Activated naive CD4-positive, alpha-beta T cell treated with Interleukin-2 at 50 U/mL for 16 hours (primary cell): ENCODE measurements around the gene PTPN1.
"Not testable (repeated sequence)": the region's sequence is repeated elsewhere in the genome, so short reads cannot be mapped to it uniquely, and the experiment has no call there.

ENCODE experiments used
- DNase-seq: peaks from one replicate; pipeline ENCODE4 v3.0.0-alpha.2; 2020

PTPN1 gene

GRCh38 chr20:50561379-50562078 lies 51.3 kb downstream of the PTPN1 start:
- DNase-seq = peak; percentile 74

GRCh38 chr20:50562262-50562701 lies 52.1 kb downstream of the PTPN1 start:
- no peak for DNase-seq

- no peak for DNase-seq
Observed at GRCh38 chr20:50563133-50563944, 53.2 kb downstream of the PTPN1 start.

GRCh38 chr20:50565383-50565782 lies 55.2 kb downstream of the PTPN1 start:
- no peak for DNase-seq

- no peak for DNase-seq
Observed at GRCh38 chr20:50565871-50566270, 55.7 kb downstream of the PTPN1 start.

- no peak for DNase-seq
Observed at GRCh38 chr20:50567860-50568548, 57.8 kb downstream of the PTPN1 start.

- DNase-seq = no peak
Observed at GRCh38 chr20:50568549-50568942, 58.4 kb downstream of the PTPN1 start.

- DNase-seq = not testable (repeated sequence)
Observed at GRCh38 chr20:50569487-50569863, 59.3 kb downstream of the PTPN1 start.

- DNase-seq = peak; percentile 53
Observed at GRCh38 chr20:50569864-50570836, 60.0 kb downstream of the PTPN1 start.

- DNase-seq = no peak
Observed at GRCh38 chr20:50571466-50571865, 61.3 kb downstream of the PTPN1 start.

- no peak for DNase-seq
Observed at GRCh38 chr20:50572938-50573777, 63.0 kb downstream of the PTPN1 start.

GRCh38 chr20:50574108-50574507 lies 63.9 kb downstream of the PTPN1 start:
- no peak for DNase-seq

- DNase-seq = no peak
Observed at GRCh38 chr20:50574586-50574985, 64.4 kb downstream of the PTPN1 start.

- peak; percentile 74 for DNase-seq
Observed at GRCh38 chr20:50575865-50576720, 65.9 kb downstream of the PTPN1 start.

- DNase-seq = no peak
Observed at GRCh38 chr20:50577175-50578018, 67.2 kb downstream of the PTPN1 start.

GRCh38 chr20:50578061-50578777 lies 68.0 kb downstream of the PTPN1 start:
- no peak for DNase-seq

- no peak for DNase-seq
Observed at GRCh38 chr20:50578778-50579165, 68.6 kb downstream of the PTPN1 start.

GRCh38 chr20:50579511-50579910 lies 69.3 kb downstream of the PTPN1 start:
- DNase-seq = no peak
